BE2C (cell line): ENCODE results near the gene TMEM190.

Experiments
- DNase-seq: peaks from one replicate; pipeline ENCODE4 v3.0.0-alpha.2; 2020
- H3K27me3 ChIP-seq: fragments of 250-450 bp; sonication (Bioruptor Pico); 2 replicates; pipeline ENCODE4 v1.5.1; 2020; ENCODE audit warnings: mild to moderate bottlenecking
- H3K36me3 ChIP-seq: fragments of 250-450 bp; sonication (Bioruptor Pico); 2 replicates; pipeline ENCODE4 v1.5.1; 2020; ENCODE audit warnings: mild to moderate bottlenecking
- H3K4me1 ChIP-seq: fragments of 250-450 bp; sonication (Bioruptor Pico); 2 replicates; pipeline ENCODE4 v1.5.1; 2020
- H3K4me3 ChIP-seq: 2 replicates; pipeline ENCODE4 v1.5.1; 2011; ENCODE audit warnings: low read depth, low read length
- H3K9me3 ChIP-seq: fragments of 250-450 bp; sonication (Bioruptor Pico); 2 replicates; pipeline ENCODE4 v1.5.1; 2020
- TF ChIP-seq, protein P1 (sequence below): IDR thresholded peaks from 2 replicates; pipeline ENCODE4 v1.5.1; 2012; ENCODE audit warnings: mild to moderate bottlenecking, low read depth, low read length

The TMEM190 gene

DNA sequence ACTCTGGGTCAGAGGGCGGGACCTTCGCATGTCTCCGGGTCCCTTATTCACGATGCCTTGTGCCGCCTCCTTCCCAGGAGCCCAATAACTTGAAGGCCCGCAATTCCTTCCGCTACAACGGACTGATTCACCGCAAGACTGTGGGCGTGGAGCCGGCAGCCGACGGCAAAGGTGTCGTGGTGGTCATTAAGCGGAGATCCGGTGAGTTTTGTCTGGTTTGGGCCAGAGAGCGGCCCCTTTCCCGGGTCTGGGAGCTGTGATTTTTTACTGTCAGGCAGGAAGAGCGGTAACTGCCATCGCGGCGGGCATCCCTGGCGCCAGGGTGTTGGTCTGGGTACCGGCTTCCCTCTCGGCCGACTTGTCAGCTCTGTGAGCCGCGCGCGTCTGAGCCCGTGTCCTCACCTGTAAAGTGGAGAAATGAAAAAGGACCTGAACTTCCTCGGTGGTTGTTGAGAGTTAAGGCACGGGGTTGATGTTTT is 9.9 kb downstream of the TMEM190 start:
- H3K36me3 ChIP-seq = peaks cover 54% of the 10 kb centered on the region
- H3K4me3 ChIP-seq = peak overlapping the region; percentile 86
- no peak for DNase-seq
- no peaks in the 10 kb centered on the region for H3K9me3 ChIP-seq
- no peaks in the 10 kb centered on the region for H3K27me3 ChIP-seq
- TF ChIP-seq, protein P1, sequence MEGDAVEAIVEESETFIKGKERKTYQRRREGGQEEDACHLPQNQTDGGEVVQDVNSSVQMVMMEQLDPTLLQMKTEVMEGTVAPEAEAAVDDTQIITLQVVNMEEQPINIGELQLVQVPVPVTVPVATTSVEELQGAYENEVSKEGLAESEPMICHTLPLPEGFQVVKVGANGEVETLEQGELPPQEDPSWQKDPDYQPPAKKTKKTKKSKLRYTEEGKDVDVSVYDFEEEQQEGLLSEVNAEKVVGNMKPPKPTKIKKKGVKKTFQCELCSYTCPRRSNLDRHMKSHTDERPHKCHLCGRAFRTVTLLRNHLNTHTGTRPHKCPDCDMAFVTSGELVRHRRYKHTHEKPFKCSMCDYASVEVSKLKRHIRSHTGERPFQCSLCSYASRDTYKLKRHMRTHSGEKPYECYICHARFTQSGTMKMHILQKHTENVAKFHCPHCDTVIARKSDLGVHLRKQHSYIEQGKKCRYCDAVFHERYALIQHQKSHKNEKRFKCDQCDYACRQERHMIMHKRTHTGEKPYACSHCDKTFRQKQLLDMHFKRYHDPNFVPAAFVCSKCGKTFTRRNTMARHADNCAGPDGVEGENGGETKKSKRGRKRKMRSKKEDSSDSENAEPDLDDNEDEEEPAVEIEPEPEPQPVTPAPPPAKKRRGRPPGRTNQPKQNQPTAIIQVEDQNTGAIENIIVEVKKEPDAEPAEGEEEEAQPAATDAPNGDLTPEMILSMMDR = no peak
- peaks cover 3% of the 10 kb centered on the region; the same call in 1 of the 2 replicates for H3K4me1 ChIP-seq

DNA sequence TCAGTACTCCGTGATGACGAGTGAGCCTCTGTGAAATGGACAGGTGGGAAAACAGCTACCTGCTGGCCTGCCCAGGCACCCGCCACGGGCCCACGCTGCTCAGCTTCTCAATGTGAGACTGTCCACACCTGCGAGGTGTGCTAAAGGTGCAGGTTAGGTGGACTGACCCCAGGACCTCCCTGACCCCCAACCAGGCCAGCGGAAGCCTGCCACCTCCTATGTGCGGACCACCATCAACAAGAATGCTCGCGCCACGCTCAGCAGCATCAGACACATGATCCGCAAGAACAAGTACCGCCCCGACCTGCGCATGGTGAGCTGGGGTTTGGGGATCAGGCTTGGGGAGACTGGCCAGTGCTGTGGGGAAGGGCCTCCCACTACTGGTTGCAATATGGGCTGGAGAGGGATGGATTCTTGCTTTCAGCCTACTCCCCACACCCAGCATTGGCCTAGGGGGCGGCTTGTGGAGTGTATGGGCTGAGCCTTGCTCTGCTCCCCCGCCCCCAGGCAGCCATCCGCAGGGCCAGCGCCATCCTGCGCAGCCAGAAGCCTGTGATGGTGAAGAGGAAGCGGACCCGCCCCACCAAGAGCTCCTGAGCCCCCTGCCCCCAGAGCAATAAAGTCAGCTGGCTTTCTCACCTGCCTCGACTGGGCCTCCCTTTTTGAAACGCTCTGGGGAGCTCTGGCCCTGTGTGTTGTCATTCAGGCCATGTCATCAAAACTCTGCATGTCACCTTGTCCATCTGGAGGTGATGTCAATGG is 11.3 kb downstream of the TMEM190 start:
- no peak for DNase-seq
- peaks cover 7% of the 10 kb centered on the region for H3K4me1 ChIP-seq
- TF ChIP-seq, protein P1 = no peak
- no peaks in the 10 kb centered on the region for H3K27me3 ChIP-seq
- peak overlapping the region; percentile 86 for H3K4me3 ChIP-seq
- no peaks in the 10 kb centered on the region for H3K9me3 ChIP-seq
- peaks cover 57% of the 10 kb centered on the region for H3K36me3 ChIP-seq

DNA sequence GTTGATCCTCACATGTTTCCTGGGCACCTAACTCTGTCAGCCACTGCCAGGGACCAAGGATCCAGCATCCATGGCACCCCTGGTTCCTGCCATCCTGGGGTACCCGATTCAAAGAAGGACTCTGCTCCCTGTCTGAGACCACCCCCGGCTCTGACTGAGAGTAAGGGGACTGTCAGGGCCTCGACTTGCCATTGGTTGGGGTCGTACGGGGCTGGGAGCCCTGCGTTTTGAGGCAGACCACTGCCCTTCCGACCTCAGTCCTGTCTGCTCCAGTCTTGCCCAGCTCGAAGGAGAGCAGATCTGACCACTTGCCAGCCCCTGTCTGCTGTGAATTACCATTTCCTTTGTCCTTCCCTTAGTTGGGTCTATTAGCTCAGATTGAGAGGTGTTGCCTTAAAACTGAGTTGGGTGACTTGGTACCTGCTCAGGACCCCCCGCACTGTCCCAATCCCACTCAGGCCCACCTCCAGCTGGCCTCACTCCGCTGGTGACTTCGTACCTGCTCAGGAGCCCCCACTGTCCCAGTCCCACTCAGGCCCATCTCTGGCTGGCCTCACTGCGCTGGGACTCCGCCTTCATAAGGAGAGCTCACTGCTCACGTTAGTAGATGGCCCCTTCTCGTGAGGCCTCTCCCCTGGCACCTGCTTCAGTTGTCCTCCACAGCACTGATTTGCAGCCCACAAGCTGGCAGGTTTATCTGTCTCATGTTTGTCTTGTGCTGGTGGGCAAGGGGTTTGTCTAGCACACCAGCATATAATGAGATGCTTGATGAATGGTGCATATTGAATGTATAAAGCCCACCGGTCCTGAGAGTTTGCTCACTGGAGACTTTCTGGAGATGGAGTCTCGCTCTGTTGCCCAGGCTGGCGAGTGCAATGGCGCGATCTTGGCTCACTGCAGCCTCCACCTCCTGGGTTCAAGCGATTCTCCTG is 13.0 kb downstream of the TMEM190 start:
- Histone ChIP-seq H3K4me3 (no peak overlapping the region), H3K27me3 (no peaks in the 10 kb centered on the region), H3K9me3 (no peaks in the 10 kb centered on the region), H3K4me1 (peaks cover 6% of the 10 kb centered on the region), H3K36me3 (peaks cover 57% of the 10 kb centered on the region)
- TF ChIP-seq, protein P1 = no peak
- no peak for DNase-seq

DNA sequence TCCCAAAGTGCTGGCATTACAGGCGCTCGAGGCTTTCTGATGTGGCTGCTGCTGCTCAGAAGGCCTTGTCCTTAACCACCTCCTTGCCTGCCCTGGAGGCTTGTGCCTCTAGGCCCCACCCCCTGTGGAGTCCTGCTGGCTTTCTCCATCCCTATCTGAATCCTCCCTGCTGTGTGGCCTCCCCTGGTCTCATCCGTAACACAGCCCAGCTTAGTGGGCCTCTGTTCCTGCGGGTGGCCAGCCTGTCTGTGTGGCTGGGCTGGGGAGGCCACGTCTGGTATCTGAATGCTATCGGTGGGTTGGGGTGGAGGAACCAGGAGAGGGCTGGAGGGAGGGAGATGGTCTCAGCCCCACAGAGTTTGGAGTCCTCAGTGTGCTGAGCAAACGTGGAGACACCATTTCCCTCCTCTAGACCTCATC is 13.8 kb downstream of the TMEM190 start:
- Histone ChIP-seq H3K36me3 (peaks cover 57% of the 10 kb centered on the region), H3K4me3 (no peak overlapping the region), H3K27me3 (no peaks in the 10 kb centered on the region), H3K9me3 (no peaks in the 10 kb centered on the region), H3K4me1 (peaks cover 4% of the 10 kb centered on the region)
- DNase-seq = no peak
- TF ChIP-seq, protein P1 = no peak

DNA sequence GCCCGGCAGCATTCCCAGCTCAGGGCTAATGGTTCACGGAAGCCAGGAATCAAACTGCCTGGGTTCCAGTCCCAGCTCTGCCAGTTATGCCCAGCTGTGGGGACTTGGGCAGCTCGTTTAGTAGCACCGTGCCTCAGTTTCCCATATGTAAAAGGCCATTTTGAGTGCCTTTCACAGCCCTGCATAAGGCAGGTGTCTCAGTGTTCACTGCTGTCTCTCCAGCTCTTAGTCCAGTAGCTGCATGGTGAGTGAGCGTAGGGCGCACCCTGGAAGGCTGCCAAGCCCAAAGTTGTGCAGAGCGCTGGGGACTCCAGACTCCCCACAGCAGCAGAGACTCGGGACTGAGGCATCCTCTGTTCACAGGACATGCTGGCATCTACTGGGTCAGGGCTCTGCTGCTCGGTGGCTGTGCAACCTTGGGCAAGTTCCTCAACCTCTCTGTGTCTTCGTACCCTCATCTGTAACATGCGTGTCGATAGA is 14.6 kb downstream of the TMEM190 start:
- Histone ChIP-seq H3K4me3 (no peak overlapping the region), H3K27me3 (no peaks in the 10 kb centered on the region), H3K36me3 (peaks cover 54% of the 10 kb centered on the region), H3K4me1 (peaks cover 4% of the 10 kb centered on the region), H3K9me3 (no peaks in the 10 kb centered on the region)
- DNase-seq = no peak
- TF ChIP-seq, protein P1 = no peak
